NCI-H2107 treated with DMSO at 0.1 percent for 48 hours (cell line): ENCODE results near the gene CCDC63.
A peak's percentile ranks its signal among the peaks of the same experiment; 100 is the strongest.

ENCODE experiments used
- DNase-seq: peaks from one replicate; lab custom pipeline; 2025; ENCODE audit not compliant: unreplicated experiment; lab: John Stamatoyannopoulos, UW

CCDC63 gene

DNA sequence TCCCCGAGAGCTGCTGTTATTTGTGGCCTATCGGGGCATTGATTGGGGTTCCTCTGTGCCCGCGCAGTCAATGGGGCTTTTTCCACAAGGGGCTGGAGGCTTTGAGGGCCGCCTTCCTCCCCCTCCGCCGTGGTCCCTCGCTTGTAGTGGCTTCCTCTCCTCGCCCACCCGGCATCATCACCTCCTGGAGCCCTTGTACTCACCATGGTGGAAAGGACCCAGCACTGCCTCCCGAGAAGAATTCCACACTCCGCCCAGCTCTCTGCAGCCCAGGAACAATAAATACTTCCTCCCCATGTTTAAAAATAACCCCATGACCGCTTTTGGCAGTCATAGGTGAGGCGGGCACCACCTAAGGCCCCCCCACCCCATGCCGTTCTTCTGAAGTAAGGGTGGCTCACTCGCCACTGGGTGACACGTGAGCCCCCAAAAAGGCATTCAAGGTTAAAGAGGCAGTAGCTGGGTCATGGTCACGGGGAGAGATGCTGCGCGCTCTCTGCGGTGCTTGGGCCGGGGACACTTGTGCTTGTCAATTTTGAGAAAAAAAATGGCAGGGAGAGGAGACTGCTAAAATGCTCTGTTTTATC, 73.6 kb downstream of the CCDC63 start, which contains the start of gene MYL2:
Gene MYL2, minus strand, starts transcription at position 256 of the 587 bp plus-strand sequence. Its CDS starts 50 bp downstream, at position 206.
- no peak for DNase-seq

DNA sequence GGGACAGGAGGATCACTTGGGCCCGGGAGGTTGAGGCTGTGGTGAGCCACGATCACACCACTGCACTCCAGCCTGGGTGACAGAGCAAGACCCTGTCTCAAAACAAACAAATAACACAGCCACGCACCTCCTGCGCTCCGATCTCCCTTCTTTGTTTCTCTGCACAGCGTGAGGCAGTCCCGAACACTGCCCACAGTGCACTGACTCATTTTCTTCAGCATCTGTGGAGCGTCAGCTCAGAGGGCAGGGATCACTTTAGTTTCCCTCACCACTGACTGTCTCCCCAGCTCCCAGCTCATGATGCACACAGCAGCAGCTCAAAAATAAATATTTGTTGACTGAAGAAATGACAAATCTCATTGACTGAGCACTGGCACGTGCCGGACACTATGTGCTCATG, 74.5 kb downstream of the CCDC63 start:
- no peak for DNase-seq

DNA sequence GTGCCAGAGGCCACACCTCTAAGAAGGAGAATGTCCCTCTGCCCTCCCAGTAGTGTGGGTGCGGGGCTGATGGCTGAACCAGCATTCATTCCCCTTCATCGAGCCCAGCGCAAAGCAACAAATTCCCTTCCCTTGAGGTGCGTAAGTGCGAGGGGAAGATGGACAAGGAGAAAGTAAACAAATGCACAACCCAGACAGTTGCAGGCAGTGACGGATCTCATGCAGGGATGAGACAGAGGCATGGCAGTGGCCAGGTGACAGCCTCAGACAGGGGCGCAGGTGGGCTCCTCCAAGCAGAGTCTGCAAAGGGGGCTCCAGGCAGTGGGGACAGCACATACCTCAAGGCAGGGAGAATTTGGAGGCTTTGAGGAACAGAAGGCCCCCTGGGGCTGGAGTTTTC, 75.9 kb downstream of the CCDC63 start:
- DNase-seq: no peak

DNA sequence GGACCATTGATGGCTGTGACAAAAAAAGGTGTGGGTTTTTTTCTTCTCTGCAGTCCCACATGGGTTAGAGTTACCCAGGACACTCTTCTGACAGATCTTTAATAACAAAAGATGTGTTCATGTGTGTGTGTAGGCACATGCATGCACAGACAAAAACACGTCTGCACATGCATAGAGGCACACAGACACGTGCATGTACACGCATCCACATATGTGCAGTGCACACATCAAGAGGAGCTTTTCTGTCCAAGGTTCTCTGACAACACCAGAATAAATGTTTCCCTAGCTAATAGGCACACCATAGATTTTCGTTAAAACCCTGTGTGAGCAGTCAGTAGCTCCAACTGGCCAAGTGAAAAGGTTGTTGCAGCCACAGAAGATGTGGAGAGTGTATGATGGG, 76.4 kb downstream of the CCDC63 start:
- DNase-seq: no peak

DNA sequence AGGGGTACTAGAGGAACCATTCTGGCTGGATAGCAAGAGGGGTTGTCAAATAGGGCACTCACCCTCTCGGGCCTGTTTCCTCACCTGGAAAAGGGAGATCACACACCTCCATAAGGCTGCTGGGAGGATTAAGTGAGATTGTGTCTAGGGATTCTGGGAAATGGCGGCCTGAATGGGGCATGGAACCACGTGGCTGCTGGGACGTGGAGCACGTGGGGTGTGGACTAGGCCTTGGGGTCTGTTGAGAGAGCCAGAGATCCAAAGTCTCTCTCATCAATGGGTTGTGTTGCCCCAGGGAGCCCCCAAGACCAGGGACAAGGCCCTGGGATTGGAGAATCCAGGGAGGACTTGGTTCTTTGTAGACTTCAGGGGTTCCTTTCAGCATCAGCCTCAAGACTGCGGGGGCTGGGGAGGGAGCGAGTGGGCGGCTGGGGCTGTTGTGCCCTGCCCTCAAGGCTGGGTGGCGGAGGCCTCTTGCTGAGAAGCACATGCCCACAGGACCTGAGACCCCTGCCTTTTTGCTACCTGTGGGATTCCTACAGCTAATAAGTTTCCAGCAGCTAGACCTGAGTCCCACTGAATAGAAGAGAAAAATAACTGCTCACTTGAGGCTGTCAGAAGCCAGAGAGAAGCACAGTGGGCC, 77.0 kb downstream of the CCDC63 start:
- no peak for DNase-seq

DNA sequence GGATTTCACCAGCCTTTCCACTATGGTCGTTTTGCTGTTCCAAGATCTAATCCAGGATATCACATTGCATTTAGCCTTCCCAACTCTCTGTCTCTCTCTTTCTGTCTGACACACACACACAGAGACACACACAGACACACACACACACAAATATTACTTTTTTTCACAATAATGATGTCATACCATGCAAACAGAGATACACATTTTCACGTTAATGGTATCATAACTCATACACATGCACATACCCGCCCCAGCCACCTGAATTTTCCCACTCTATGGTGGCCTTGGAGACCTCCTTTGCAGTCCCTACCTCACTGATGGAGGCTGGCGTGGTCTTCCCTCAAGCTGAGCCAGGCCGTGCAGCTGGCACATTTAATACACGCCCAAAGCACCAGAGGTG, 80.8 kb downstream of the CCDC63 start:
- DNase-seq: no peak

DNA sequence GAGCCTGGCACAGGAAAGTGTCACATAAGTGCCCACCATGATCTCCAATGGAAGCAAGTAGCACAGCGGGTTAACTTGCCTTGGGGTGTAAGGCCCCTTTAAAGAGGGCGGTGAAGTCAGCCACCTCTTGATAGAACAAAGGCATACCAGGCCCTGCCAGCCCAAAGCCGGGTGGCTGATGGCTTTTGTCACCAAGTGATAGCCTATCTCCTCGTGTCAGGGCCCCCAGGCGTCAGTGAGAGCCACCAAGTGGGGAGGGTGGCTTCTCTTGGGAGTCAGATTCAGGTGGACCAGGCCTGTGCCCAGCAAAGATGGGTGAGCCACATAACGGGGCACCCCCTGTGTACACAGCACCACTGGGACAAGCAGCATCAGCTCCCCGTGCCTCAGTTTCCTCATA, 81.9 kb downstream of the CCDC63 start:
- no peak for DNase-seq

DNA sequence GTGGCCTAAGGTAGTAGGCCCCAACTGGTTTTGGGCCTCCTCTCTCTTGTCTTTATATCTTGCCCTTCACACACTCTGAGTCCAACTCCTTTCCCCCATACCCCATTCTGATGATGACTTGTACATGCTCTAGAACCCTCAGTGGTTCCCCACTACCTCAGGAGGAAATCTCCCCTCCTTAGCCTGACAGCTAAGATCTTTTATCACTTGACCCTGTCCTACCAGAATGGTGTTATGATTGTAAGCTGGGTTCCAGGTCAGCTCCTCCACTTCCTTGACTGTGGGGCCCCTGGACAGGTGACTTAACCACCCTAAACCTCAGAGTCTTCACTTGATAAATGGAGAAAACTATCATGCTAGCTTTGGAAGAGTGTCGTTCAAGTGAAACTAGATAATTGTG, 83.0 kb downstream of the CCDC63 start:
- DNase-seq: no peak

DNA sequence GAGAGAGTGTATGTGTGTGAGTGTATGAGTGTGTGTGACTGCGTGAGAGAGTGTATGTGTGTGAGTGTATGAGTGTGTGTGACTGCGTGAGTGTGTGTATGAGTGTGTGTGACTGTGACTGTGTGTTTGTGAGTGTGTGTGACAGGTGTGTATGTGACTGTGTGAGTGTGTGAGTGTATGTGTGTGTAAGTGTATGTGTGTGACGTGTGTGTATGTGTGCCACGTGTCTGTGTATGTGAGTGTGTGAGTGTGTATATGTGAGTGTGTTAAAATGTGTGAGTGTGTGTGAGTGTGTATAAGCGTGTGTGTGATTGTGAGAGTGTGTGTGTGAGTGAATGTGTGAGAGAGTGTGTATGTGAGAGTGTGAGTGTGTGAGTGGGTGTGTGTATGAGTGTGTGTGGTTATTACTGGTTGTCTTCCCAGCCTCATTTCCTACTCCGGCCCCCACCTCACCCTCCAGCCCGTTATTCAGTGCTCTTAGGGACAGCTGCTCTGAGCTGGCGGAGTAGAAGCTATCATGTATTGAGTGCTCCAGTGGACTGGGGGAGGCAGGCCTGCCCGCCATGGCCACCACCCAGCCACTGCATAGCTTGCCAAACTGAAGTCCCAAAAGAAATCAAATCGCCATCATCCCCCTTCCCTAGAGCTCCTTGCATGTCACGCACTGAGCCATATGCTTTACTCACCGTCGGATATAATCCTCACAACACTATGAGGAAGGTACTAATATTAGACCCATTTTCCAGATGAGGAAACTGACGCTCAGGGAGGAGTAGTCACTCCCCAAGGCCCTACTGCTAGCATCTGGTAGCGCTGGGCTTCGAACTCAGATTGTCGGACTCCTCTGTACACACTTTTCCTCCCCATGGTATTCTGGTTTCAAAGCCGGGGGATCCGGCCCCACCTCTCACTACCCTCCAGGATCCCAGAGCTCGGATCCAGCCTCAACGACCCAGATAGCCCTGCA, 83.8 kb downstream of the CCDC63 start:
- no peak for DNase-seq

DNA sequence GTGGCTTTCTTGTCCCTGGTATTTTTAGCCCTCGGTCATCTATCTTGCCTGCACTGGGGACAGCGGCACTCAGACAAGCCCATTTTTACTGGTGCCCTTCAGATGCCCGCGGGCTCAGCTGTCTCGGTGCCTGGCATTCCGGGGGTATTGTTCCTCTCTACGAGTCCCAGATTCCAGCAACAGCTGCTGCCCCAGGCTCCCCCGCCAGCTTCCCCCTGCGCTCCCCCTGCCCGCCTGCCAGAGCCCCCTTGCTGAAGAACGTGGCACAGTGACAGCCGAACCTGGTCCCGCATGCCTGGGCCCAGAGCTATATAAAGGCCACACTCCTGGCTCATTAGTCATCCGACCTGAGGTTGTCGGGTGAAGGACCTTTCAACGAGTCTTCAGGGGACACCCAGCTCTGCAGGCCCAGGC, 84.5 kb downstream of the CCDC63 start:
- DNase-seq: no peak

DNA sequence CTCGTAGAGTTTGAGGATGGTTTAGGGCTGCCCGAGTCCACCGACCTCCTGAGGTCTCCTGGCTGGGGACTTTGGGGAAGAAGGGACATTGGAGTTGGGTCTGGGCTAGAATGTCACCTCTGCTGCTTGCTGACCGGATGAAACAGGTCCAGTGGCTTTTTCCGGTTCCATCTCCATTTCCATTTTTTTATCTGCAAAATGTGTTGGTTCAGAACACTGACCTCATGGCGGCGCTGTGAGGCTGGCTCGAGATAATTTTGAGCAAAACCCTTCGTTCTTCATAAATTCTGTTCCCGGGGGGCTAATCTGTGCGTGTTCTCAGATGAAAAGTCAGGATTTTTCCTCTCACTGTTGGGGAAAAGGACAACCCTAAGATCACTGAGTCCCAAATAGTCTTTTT, 85.3 kb downstream of the CCDC63 start:
- no peak for DNase-seq

DNA sequence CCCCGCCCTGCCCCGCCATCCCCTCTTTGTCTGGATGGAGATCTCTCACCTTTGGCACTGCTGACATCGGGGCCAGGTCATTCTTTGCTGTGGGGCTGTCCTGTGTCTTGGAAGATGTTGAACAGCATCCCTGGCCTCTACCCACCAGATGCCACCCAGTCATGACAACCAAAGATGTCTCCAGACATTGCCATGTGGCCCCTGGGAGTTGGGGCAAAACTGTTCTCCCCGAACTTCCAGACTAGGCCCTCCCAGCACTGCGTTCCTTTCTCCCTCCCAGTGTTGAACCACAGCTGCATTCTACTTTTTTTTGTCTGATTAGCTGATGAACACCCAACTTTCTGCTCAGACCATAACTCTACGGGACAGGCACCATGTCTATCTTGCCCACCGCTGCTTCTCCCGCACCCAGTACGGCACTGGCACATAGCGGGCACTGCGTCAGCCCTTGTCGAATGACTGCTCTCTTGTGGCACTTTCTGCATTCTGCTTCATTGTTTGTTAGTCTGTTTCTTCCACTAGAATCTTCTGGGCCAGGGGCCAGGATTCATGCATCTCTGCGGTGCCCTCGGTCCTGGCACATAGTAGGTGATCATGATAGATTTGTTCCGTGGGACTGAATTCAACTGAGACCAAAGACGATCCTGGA, 86.7 kb downstream of the CCDC63 start:
- DNase-seq: no peak

DNA sequence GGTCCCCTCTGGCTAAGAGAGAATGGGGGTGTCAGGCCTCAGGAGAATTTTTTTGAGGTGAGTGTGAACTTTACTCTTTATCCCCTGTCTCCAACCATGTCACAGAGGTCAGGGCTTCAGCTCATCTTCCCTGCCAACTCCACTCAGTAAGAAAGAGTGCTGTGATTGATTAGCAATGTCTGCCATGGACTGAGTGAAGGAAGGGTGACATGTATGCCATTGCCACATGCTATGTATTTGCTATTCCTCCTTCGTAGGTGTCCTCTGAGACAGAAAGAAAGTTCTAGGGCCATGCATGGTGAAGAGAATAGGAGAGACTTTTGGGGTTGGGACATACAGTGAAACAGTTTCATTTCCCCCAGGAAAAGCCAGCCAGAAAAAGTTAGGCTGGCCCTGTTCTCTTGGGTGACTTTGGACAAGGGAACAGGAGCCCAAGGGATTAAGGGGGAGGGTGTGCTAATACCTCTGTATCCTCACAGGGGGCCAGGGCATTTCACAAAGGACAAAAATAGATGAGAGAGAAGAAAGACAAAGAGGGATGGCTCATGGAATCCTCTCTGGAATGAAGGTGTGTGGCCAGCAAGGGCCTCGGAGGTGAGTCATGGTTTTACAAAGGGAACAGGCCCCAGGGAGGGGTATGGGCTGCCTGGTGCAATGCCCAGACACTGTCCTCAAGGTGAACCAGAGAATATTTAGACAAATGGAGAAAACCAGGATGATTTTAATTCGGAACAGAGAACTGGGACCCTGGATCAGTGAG, 87.5 kb downstream of the CCDC63 start:
- no peak for DNase-seq

DNA sequence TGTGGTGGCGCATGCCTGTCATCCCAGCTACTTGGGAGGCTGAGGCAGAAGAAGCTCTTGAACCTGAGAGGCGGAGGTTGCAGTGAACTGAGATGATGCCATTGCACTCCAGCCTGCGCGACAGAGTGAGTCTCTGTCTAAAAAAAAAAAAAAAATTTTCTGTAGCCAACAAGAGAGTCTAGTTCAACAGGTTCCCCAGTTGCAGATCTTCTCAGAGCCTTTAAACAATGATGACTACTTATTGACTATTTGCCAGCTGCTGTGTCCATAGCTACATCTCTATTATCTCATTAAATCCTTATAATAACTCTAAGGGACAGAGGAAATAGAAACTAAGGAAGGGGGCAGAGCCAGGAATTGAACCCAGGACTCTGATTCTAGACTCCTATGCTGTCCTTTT, 88.8 kb downstream of the CCDC63 start:
- DNase-seq: no peak

DNA sequence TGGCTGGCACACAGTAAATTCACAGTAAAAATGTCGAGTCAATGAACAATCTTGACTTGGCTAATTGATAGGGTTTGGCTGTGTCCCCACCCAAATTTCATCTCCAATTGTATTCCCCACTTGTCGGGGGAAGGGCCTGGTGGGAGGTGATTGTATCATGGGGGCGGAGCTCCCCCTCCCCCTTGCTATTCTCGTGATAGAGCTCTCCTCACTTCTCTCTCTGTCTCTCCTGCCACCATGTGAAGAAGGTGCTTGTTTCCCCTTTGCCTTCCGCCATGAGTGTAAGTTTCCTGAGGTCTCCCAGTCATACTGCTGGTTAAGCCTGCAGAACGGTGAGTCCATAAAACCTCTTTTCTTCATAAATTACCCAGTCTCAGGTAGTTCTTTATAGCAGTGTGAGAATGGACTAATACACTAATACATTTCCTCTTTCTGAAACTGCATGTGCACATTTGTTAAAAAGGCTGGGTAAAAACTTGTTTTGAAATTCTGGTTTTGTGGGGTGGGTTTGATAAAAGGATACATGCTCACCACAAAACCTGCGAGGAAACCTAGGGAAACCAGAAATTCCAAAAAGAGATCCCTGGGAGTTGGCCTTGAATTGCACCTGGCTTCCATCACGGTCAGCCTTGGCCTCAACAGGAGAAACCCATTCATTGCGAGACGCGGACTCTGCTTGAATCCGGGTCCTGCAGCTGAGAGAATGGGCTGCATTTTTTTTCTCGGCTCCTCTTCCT, 89.7 kb downstream of the CCDC63 start:
- DNase-seq: no peak

DNA sequence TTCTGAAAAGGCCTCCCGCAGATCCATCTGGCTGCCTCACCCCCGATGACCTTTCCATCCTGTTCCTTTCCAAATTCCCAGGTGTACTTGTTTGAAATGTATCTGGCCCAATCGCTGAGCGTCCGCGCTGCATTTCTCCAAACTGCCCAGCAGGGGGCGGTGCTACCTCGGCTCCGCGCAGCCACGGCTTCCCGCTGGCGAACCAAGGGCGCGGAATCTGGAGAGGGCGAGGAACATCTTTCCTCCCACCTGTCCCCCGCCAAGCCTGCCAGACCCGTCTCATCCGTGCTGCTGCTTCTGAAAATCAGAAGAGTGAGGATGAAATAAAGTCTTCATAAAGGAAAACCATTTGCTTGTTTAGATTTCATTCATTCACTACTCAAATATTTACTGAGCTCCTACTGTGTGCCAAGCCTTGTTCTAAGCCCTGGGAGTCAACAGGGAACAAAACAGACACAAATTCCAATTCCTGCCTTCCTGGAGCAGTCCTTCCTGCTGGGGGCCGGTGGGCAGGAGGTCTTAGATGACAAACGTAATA, 90.4 kb downstream of the CCDC63 start:
- DNase-seq: peak; percentile 30

DNA sequence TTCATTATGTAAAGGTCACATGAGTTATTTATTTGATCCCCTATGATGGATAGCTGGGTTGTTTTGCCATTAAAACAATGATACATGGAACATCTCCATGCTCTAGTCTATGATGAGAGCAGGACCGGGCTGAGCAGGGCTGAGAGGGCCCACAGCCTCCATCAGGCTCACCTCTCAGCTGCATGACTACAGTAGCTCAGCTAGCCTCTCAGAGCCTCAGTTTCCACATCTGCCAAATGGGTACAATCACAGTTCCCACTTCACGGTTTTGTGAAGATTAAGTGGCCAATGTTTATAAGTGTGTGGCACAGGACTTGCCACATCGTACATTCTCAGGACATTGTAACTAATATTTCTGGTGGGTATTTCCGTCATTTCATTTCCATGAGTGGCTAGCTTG, 93.5 kb downstream of the CCDC63 start:
- DNase-seq: no peak

DNA sequence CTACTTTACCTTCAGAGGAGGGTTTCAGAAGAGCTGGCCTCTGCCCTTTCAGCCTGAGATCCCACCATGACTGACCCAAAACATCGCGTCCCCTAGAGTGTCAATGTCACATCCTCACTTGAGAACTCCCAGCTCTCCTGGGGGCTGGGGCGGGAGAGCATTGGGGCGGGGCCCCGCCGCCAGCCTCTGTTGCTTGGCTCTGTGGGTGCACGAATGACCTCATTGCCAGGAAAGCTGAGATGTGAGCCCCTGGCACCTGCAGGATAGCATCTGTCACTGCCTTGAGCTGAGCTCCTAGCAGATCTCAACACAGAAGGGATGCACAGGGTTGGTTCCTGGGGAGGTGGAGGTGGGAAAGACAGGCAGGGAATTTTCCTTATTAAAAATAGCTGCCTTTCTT, 94.1 kb downstream of the CCDC63 start:
- no peak for DNase-seq

DNA sequence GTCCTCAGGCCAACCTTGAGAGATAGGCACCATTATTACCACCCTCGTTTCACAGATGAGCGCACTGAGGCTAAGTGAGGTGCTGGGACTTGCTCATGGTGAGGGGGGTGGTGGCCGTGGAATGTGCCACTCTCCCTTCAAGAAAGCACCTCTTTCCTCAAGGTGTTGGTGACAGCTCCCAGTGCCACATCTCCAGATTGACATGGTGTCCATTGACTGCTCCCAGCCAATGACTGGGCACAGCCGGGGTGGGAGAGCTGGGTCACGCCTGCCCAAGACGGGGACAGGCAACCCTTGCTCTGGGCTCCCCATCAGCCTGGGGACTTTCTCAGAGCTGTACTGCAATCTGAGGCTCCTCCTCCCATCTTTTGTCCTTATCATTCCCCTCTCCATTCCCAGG, 94.6 kb downstream of the CCDC63 start:
- no peak for DNase-seq

DNA sequence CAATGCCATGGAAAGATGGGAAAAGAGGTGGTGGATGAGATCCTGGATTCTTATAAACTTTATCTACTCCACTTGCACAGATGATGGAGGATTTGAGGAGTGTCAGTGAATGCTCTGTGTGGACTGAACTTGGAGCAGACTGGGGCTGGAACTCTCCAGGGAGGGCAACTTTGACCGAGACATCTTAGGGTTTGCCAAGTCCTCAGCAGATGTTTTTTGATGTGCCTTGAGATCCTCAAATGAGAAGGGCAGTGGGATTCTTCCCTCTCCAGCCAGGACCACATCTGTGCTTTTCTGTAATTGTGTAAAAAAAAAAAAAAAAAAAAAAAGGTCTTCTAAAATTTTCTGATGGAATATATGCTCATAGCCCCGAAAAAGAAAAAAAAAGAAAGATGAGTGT, 96.6 kb downstream of the CCDC63 start:
- DNase-seq: no peak
